Testis (tissue), 3 donors: ENCODE results near the gene TPM4. TPM values are rescaled to one million over a fixed set of nuclear protein-coding genes. Genes with fewer than 3 reads are reported as not detected.

Experiments used
- DNase-seq: peaks from one replicate; pipeline ENCODE4 v3.0.0-alpha.2; 2019
- H3K27ac ChIP-seq, 2 donors: fragments of 200-600 bp; sonication (generic); one replicate each; pipeline ENCODE4 v1.5.1; 2019
- H3K27me3 ChIP-seq: fragments of 200-600 bp; sonication (generic); one replicate; pipeline ENCODE4 v1.5.1; 2019
- H3K36me3 ChIP-seq: fragments of 200-600 bp; sonication (generic); one replicate; pipeline ENCODE4 v1.5.1; 2017; ENCODE audit warnings: low read depth; ENCODE audit errors: missing control alignments
- H3K4me1 ChIP-seq: fragments of 200-600 bp; sonication (generic); one replicate; pipeline ENCODE4 v1.5.1; 2019
- H3K4me3 ChIP-seq, 2 donors: fragments of 200-600 bp; sonication (generic); one replicate each; pipeline ENCODE4 v1.5.1; 2017 to 2019
- H3K9me3 ChIP-seq: fragments of 200-600 bp; sonication (generic); one replicate; pipeline ENCODE4 v1.5.1; 2017
- POLR2A ChIP-seq: fragments of 450-650 bp; IDR thresholded peaks from one replicate; pipeline ENCODE4 v1.6.1; 2017; ENCODE audit warnings: antibody characterized with exemption, mild to moderate bottlenecking, moderate library complexity
- WGBS, 2 donors: methylation state at CpG; one replicate each; pipeline ENCODE4 v1.1.5; 2018; 5-methylcytosine and 5-hydroxymethylcytosine counted together
- intact Hi-C: fragments of 100-400 bp; cut with DNase I; formaldehyde crosslinking; loops from one replicate; pipeline ENCODE4 v1.15.1; 2023; ENCODE audit warnings: low total_unique reads
- polyA plus RNA-seq: library from polyadenylated mRNA; stranded (reverse); fragments of 350-450 nt; fragmentation: Illumina TruSeq; extraction: RNeasy Lipid Tissue Mini Kit (QIAGEN cat#74804); gene quantifications from one replicate; pipeline ENCODE4 v1.2.3, GENCODE V29; 2014; ENCODE audit warnings: low read depth, low replicate concordance; ENCODE audit not compliant: insufficient read depth
- total RNA-seq, 2 donors: library from RNA; depleted of rRNA; stranded (reverse); fragments of >200 nt; gene quantifications; one replicate each; pipeline ENCODE4 v1.2.3, GENCODE V29; 2016
- TF ChIP-seq, protein P1 (sequence below), 3 experiments: fragments of 450-650 bp in 2 of 3; fragments of 200-600 bp in 1 of 3; sonication (generic) in 1 of 3; IDR thresholded peaks; one replicate each; pipeline ENCODE4 v1.5.1; 2016 to 2019; ENCODE audit warnings: antibody characterized with exemption in 3 of 3, mild to moderate bottlenecking in 2 of 3, moderate library complexity in 1 of 3

Gene TPM4
- total and polyA plus RNA-seq, 3 donors from 2014 or later: 212 to 271 (median 227) TPM

DNA sequence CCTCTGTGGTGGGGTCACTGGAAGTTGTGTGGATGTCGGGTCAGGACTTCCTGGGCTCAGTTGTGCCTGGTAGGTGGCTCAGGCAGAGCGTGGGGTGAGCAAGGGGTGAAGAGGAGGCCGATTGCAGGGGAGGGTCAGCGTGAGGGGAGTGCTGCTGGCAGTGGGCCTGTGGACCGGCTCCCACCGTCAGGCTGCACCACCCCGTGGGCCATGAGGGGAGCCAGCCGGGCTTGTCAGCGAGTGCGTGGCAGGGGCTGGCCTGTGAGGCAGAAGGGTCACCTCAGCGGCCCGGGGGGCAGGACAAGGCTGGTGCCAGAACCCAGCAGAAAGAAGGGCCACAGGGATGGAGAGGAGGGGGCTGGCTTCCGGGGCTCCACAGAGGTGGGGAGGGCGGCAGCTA, 48.7 kb downstream of the TPM4 start:
- Histone ChIP-seq H3K4me1 (no peaks in the 10 kb centered on the region), H3K27ac (no peak overlapping the region), H3K27me3 (no peaks in the 10 kb centered on the region), H3K36me3 (no peaks in the 10 kb centered on the region), H3K9me3 (no peaks in the 10 kb centered on the region), H3K4me3 (no peak overlapping the region)
- intact Hi-C loops: no loop called here
- no peak for DNase-seq
- no peak for TF ChIP-seq POLR2A
- TF ChIP-seq, protein P1, sequence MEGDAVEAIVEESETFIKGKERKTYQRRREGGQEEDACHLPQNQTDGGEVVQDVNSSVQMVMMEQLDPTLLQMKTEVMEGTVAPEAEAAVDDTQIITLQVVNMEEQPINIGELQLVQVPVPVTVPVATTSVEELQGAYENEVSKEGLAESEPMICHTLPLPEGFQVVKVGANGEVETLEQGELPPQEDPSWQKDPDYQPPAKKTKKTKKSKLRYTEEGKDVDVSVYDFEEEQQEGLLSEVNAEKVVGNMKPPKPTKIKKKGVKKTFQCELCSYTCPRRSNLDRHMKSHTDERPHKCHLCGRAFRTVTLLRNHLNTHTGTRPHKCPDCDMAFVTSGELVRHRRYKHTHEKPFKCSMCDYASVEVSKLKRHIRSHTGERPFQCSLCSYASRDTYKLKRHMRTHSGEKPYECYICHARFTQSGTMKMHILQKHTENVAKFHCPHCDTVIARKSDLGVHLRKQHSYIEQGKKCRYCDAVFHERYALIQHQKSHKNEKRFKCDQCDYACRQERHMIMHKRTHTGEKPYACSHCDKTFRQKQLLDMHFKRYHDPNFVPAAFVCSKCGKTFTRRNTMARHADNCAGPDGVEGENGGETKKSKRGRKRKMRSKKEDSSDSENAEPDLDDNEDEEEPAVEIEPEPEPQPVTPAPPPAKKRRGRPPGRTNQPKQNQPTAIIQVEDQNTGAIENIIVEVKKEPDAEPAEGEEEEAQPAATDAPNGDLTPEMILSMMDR (IDR thresholded peaks at IDR 0.05): no peak
- 86 to 89% methylated on average over 11 to 14 of the region's 14 CpGs for WGBS, 2 donors

GRCh38 chr19:16125737-16126495, 49.6 kb downstream of the TPM4 start:
- Histone ChIP-seq H3K27me3 (no peaks in the 10 kb centered on the region), H3K4me1 (no peaks in the 10 kb centered on the region), H3K36me3 (no peaks in the 10 kb centered on the region), H3K27ac (no peak overlapping the region), H3K9me3 (no peaks in the 10 kb centered on the region), H3K4me3 (no peak overlapping the region)
- TF ChIP-seq POLR2A: no peak
- TF ChIP-seq, protein P1 (IDR thresholded peaks at IDR 0.05): no peak
- no peak for DNase-seq
- intact Hi-C loops: no loop called here
- 77 to 88% methylated on average over 6 to 10 of the region's 10 CpGs for WGBS, 2 donors

DNA sequence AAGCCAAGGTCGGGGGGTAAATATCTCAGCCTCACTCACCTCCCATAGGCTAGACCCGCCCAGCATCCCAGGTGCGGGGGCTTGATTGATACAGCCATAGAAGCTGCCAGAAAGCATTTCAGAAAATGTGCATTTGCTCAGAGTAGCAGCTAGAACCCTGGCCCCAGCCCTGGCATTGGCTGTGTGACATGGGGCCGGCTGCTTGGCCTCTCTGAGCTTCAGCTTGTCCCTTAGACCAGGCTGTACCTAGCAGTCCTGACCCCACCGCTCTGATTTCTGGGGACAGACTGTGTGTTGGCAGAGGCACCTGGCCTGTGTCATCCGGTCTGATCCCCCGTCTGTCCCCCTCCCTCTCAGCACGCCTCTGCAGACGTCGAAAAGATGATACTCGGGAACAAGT, 50.8 kb downstream of the TPM4 start:
- intact Hi-C loops: no loop called here
- H3K4me3 ChIP-seq: no peak overlapping the region
- WGBS, 2 donors: 83 to 85% methylated on average over 9 to 11 of the region's 11 CpGs
- H3K27ac ChIP-seq: no peak overlapping the region
- TF ChIP-seq POLR2A: no peak
- TF ChIP-seq, protein P1 (IDR thresholded peaks at IDR 0.05): no peak
- DNase-seq: no peak
- no peaks in the 10 kb centered on the region for H3K36me3 ChIP-seq
- H3K9me3 ChIP-seq: no peaks in the 10 kb centered on the region
- H3K4me1 ChIP-seq: no peaks in the 10 kb centered on the region
- H3K27me3 ChIP-seq: no peaks in the 10 kb centered on the region

DNA sequence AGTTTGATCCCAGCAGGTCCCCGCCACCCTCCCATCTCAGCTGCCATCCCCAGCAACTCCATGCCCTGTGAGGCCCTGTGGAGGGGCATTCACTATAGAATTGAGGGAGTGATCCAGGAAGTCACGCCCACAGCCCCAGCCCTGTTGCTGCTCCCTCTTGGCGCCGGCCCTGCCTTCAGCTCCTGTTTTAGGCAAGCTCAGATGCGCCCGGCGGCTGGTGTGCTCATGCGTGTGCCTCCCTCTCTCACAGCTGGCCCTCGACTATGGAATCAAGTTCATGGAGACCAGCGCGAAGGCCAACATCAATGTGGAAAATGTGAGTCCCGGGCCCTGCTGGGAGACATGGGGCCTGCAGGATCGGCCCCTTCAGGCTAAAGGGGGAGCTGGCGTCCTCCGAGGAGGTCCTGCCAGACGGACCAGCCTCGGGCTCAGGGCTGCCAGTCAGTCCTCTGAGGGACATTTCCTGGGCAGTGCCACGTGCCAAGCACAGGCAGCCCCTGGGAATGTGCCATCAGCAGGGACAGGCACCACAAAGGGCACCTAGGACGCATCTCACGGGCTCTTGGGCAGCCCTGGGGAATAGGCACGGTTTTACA, 51.6 kb downstream of the TPM4 start:
- TF ChIP-seq, protein P1 (IDR thresholded peaks at IDR 0.05): no peak
- TF ChIP-seq POLR2A: no peak
- no peak overlapping the region for H3K4me3 ChIP-seq
- no peaks in the 10 kb centered on the region for H3K4me1 ChIP-seq
- WGBS, 2 donors: 95% methylated on average over 21 of the region's 21 CpGs; no CpG with 5 or more reads in 1 of the 2 donors
- H3K36me3 ChIP-seq: no peaks in the 10 kb centered on the region
- no peaks in the 10 kb centered on the region for H3K9me3 ChIP-seq
- intact Hi-C loops: no loop called here
- H3K27me3 ChIP-seq: no peaks in the 10 kb centered on the region
- no peak for DNase-seq
- H3K27ac ChIP-seq: no peak overlapping the region
